HEK293 (cell line): ENCODE data around the gene CYTL1.

Experiments
- CTCF ChIP-seq: fragments of 450-650 bp; formaldehyde crosslinking; IDR thresholded peaks from 2 replicates; pipeline ENCODE4 v1.5.1; 2016; ENCODE audit warnings: missing biosample characterization, missing genetic modification characterization
- SCRT2 ChIP-seq: fragments of 450-650 bp; formaldehyde crosslinking; IDR thresholded peaks from 2 replicates; pipeline ENCODE4 v1.5.1; 2016; ENCODE audit warnings: missing biosample characterization, missing genetic modification characterization
- TRIM28 ChIP-seq: IDR thresholded peaks from 2 replicates; pipeline ENCODE4 v1.6.1; 2011; ENCODE audit warnings: low read length, control low read depth, borderline replicate concordance
- ZFP37 ChIP-seq: fragments of 450-650 bp; formaldehyde crosslinking; IDR thresholded peaks from 2 replicates; pipeline ENCODE4 v1.5.1; 2016; ENCODE audit warnings: missing biosample characterization, missing genetic modification characterization
- ZNF239 ChIP-seq: fragments of 450-650 bp; formaldehyde crosslinking; IDR thresholded peaks from 2 replicates; pipeline ENCODE4 v1.5.1; 2016; ENCODE audit warnings: missing biosample characterization, missing genetic modification characterization
- ZNF571 ChIP-seq: fragments of 450-650 bp; formaldehyde crosslinking; IDR thresholded peaks from 2 replicates; pipeline ENCODE4 v1.5.0; 2017; ENCODE audit warnings: missing biosample characterization, missing genetic modification characterization
- ZSCAN23 ChIP-seq: fragments of 450-650 bp; formaldehyde crosslinking; IDR thresholded peaks from 2 replicates; pipeline ENCODE4 v1.5.1; 2016; ENCODE audit warnings: missing biosample characterization, missing genetic modification characterization
- ZXDB ChIP-seq: fragments of 450-650 bp; formaldehyde crosslinking; IDR thresholded peaks from 2 replicates; pipeline ENCODE4 v1.5.1; 2016; ENCODE audit warnings: missing biosample characterization, missing genetic modification characterization

GRCh38 chr4:4981827-4982226 is 37.4 kb downstream of the CYTL1 start:
- TF ChIP-seq ZNF571, result no peak
- no peak for TF ChIP-seq SCRT2 (tag by site-specific recombination)
- TF ChIP-seq TRIM28, result no peak
- TF ChIP-seq ZSCAN23, result no peak
- no peak for TF ChIP-seq ZNF239
- no peak for TF ChIP-seq CTCF (tag by site-specific recombination)
- TF ChIP-seq ZXDB (tag by site-specific recombination), result no peak
- no peak for TF ChIP-seq ZFP37 (tag by site-specific recombination)
